ENCODE results near the gene OBSL1. TPM values are rescaled to one million over a fixed set of nuclear protein-coding genes. Genes with fewer than 3 reads are reported as not detected.

The OBSL1 gene
- total RNA-seq = 100 to 1,000 TPM in 2 of 4 donors, 10 to 100 TPM in 2; 51.9 to 123 (median 99.2) TPM

DNA sequence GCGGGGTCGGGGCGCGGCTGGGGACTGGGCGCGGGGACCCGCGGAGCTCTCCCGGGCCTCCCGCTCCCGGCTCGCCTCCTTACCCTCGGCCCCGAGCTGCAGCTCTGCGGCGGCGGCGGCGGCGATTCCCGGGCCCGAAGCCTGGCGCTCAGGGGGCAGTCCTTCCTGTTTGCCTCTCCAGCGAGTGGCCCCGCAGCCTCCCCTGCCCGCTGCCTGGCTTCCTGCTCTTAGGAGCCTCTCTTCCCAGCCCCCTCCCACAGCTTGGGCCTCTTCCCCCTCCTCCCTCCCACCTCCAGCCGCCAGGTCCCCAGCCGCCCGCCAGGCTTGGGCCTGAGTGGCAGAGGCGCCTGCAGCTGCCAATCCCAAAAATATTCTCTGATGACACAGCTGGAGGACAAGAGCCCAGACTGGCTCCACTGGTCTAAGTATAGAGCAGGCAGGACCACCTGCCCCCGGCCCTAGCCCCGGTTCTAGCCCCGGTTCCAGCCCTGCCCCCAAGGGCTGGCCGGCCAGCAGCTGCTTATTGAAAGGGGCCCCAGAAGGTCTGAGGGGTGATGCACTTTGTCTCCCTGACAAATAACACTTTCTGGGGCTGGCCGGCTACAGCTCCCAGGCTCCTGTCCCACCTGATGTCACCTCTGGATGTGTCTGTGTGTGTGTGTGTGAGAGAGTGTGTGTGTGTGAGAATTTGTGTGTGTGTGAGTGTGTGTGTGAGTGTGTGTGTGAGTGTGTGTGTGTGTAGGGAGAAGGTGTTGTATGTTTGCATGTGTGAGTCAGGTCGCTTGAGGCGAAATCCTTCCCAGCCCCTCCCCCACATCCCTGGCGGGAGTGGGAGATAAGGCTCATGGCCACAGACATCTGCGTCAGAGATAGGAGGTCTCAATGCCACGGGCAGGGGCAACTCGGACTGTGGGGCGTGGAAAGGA, at the start of gene OBSL1:
Gene OBSL1, minus strand, starts transcription at position 229 of the 926 bp plus-strand sequence. CDS start 307 bp downstream, outside the sequence.
- 14% methylated on average over 26 of the region's 42 CpGs for WGBS
- intact Hi-C loops (cut with DNase I) = loop anchor here (2.0 kb wide), 1 partner anchor 25 kb away; the partner anchor contains the start of gene STK11IP
- Histone ChIP-seq H3K36me3 (peaks cover 0 to 16% (median 10%) of the 10 kb centered on the region in 4 donors), H3K27ac (replicated peaks in 1 of 4) (peak within 1 kb of the TSS; percentile 86 to 91 (median 90)), H3K4me3 (peak within 1 kb of the TSS; percentile 73 to 87 (median 82)), H3K9me3 (no peaks in the 10 kb centered on the region), H3K4me1 (peaks cover 15 to 20% (median 16%) of the 10 kb centered on the region in 4 donors), H3K27me3 (peaks cover 0 to 20% (median 0%) of the 10 kb centered on the region in 4 donors)
- DNase-seq (ENCODE audit: extremely low spot score) = no peak
- TF ChIP-seq POLR2A (IDR thresholded peaks at IDR 0.05; ENCODE audit: low read depth) (no peak), EP300 (IDR thresholded peaks at IDR 0.05) (no peak), POLR2AphosphoS5 (IDR thresholded peaks at IDR 0.05) (no peak)
- TF ChIP-seq, protein P1, sequence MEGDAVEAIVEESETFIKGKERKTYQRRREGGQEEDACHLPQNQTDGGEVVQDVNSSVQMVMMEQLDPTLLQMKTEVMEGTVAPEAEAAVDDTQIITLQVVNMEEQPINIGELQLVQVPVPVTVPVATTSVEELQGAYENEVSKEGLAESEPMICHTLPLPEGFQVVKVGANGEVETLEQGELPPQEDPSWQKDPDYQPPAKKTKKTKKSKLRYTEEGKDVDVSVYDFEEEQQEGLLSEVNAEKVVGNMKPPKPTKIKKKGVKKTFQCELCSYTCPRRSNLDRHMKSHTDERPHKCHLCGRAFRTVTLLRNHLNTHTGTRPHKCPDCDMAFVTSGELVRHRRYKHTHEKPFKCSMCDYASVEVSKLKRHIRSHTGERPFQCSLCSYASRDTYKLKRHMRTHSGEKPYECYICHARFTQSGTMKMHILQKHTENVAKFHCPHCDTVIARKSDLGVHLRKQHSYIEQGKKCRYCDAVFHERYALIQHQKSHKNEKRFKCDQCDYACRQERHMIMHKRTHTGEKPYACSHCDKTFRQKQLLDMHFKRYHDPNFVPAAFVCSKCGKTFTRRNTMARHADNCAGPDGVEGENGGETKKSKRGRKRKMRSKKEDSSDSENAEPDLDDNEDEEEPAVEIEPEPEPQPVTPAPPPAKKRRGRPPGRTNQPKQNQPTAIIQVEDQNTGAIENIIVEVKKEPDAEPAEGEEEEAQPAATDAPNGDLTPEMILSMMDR (IDR thresholded peaks at IDR 0.05) = no peak

DNA sequence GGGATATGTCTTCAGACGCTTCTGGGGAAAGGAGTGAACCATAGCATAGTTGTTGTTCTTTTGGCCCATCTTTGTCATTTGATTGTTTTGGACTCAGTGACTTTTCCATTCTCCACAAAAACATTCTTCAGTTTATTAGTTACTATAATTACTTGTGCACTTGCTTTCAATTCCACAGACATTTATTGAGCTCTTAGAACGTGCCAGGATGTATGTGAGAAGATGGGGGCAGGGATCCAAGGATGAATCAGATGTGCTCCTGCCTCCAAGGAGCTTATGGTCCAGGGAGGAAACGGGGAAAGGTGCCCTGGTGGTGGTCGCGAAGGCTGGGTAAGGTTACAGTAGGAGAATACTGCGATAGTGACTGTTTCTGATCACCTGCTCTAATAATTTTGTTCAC, 49.2 kb upstream of the OBSL1 start:
- no peaks in the 10 kb centered on the region for H3K27me3 ChIP-seq
- no peaks in the 10 kb centered on the region for H3K9me3 ChIP-seq
- intact Hi-C loops (cut with DNase I) = no loop called here
- WGBS = 82% methylated on average over 6 of the region's 6 CpGs
- TF ChIP-seq, protein P1 (IDR thresholded peaks at IDR 0.05) = no peak
- TF ChIP-seq POLR2AphosphoS5 (IDR thresholded peaks at IDR 0.05) (no peak), EP300 (IDR thresholded peaks at IDR 0.05) (no peak), POLR2A (IDR thresholded peaks at IDR 0.05; ENCODE audit: low read depth) (no peak)
- no peak for DNase-seq (ENCODE audit: extremely low spot score)
- no peak overlapping the region for H3K4me3 ChIP-seq
- H3K4me1 ChIP-seq = peaks cover 0 to 4% (median 2%) of the 10 kb centered on the region in 4 donors
- H3K27ac ChIP-seq (replicated peaks in 1 of 4) = no peak overlapping the region
- H3K36me3 ChIP-seq = peaks cover 0 to 10% (median 9%) of the 10 kb centered on the region in 4 donors

DNA sequence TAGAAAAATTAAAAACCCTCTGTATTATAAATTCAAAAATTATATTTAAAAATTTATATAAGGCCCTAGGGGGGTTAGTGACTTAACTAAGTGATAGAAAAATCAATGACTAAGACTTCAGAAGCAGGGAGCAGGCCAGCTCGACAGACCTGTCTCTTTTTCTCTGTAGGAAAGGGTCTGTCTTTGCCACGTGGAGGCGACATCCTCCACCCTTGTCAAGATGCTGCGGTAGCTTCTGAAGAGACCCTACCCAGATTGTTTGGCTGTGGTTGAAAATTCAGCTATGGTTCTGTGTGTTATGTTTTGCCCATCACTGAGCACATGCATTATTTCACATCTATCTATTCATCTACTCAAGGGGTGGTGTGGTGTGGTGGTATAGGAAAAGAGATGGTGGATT, 47.9 kb upstream of the OBSL1 start:
- no peaks in the 10 kb centered on the region for H3K9me3 ChIP-seq
- peaks cover 0 to 4% (median 2%) of the 10 kb centered on the region in 4 donors for H3K4me1 ChIP-seq
- TF ChIP-seq, protein P1 (IDR thresholded peaks at IDR 0.05) = no peak
- TF ChIP-seq POLR2A (IDR thresholded peaks at IDR 0.05; ENCODE audit: low read depth) (no peak), POLR2AphosphoS5 (IDR thresholded peaks at IDR 0.05) (no peak), EP300 (IDR thresholded peaks at IDR 0.05) (no peak)
- no peak overlapping the region for H3K27ac ChIP-seq (replicated peaks in 1 of 4)
- peaks cover 9 to 23% (median 20%) of the 10 kb centered on the region in 4 donors for H3K36me3 ChIP-seq
- H3K4me3 ChIP-seq = no peak overlapping the region
- DNase-seq (ENCODE audit: extremely low spot score) = no peak
- no peaks in the 10 kb centered on the region for H3K27me3 ChIP-seq
- 69% methylated on average over 4 of the region's 4 CpGs for WGBS
- intact Hi-C loops (cut with DNase I) = no loop called here

DNA sequence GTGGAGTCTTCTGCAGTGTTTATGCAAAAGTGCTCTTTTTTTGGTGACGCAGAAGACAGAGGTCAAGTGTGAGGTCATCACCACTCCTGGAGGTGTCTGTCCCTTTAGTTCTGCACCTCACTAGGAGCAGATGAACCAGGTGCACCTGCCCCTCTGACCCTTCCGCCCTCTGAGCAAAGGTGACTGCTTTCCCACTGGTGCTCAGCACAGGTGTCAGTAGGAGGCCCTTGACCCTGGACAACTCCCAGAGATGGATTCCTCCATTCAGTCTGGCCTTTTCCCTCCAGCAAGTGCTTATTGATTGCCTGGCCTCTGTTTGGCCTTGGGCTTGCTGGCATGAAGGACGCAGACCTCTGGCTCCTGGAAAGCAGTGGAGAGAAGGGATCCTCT, 47.4 kb upstream of the OBSL1 start:
- WGBS = 87% methylated on average over 3 of the region's 3 CpGs
- no peak for DNase-seq (ENCODE audit: extremely low spot score)

More for the DNA sequence above, 47.4 kb upstream of the OBSL1 start:
- TF ChIP-seq, protein P1 (IDR thresholded peaks at IDR 0.05) = no peak
- TF ChIP-seq EP300 (IDR thresholded peaks at IDR 0.05) = no peak
- no peak for TF ChIP-seq POLR2AphosphoS5 (IDR thresholded peaks at IDR 0.05)
- TF ChIP-seq POLR2A (IDR thresholded peaks at IDR 0.05; ENCODE audit: low read depth) = no peak
- intact Hi-C loops (cut with DNase I) = no loop called here
- H3K36me3 ChIP-seq = peaks cover 14 to 28% (median 25%) of the 10 kb centered on the region in 4 donors
- no peaks in the 10 kb centered on the region for H3K27me3 ChIP-seq
- peaks cover 0 to 4% (median 2%) of the 10 kb centered on the region in 4 donors for H3K4me1 ChIP-seq
- no peaks in the 10 kb centered on the region for H3K9me3 ChIP-seq
- no peak overlapping the region for H3K4me3 ChIP-seq
- no peak overlapping the region for H3K27ac ChIP-seq (replicated peaks in 1 of 4)
